ENCODE measurements around the gene CSNK1G3.
"Not testable (repeated sequence)": the region's sequence is repeated elsewhere in the genome, so short reads cannot be mapped to it uniquely, and the experiment has no call there.

Gene CSNK1G3

DNA sequence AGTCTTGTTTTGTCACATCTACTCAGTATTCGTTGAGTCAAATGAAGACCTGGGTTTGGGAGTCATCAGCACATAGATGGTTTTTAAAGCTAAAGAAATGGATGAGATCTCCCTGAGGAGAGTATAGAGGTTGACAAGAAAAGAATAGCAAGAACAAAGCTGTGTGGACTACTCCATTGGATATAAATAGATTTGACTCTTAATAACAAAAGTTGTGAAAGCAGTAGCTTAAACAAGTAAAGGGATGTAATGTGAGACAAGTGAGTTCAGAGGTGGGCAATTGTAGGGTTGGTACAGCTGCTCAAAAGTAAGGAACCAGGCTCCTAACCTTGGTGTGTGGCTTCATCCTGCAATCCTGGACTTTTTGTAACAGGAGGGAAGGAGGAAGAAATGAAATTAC, 49.3 kb downstream of the CSNK1G3 start:
- no peak for DNase-seq

DNA sequence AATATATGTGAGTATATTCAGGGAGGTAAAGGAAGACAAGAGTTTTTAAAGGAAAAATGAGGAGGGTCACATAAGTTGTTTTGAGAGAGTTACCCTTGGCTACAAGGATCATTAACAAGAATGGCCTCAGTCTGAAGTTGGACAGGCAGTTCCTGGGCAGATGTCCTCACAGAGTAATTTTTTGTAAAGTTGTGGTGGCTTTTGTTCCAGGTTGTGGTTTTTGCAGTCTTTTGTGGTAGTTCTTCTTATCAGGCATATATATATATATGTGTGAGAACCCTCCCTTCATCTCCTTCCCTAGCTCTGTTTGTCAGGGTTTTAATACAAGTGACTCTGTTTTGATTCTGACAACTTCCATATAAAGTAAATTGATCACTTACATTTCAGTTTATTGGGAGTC, 60.0 kb downstream of the CSNK1G3 start:
- no peak for DNase-seq

DNA sequence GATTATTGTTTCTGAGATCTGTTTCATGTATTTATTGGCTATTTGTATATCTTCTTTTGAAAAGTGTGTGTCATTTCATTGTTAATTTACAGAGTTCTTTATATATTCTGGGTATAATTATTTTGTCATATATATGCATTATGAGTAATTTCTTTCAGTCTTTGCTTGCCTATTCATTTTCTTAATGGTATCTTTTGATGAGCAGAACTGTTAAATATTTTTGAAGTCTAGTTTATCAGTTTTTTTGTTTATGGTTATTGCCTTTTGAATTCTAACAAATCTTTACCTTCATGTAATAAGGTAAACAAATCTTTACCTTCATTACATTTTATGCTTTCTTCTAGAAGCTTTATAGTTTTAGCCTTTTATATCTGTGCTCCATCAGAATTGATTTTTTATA, 66.4 kb downstream of the CSNK1G3 start:
- DNase-seq: no peak

DNA sequence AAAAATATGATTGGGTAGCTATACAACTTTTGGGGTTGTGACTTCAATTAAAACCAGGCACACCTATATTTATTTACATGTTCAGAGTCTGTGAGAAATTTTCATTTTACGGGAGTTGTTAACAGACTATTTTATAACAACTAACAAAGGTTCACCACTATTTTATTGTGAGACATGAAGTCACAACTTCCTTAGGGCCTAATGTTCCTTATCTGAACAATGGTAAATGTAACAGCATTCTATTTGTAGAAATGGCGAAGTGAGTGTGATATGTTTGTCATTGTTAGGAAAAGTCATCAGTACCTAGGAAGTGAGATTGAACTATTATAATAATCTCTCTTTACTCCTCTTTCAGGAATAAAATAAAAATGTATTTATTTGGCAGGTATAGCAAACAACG, 67.4 kb downstream of the CSNK1G3 start:
- no peak for DNase-seq

DNA sequence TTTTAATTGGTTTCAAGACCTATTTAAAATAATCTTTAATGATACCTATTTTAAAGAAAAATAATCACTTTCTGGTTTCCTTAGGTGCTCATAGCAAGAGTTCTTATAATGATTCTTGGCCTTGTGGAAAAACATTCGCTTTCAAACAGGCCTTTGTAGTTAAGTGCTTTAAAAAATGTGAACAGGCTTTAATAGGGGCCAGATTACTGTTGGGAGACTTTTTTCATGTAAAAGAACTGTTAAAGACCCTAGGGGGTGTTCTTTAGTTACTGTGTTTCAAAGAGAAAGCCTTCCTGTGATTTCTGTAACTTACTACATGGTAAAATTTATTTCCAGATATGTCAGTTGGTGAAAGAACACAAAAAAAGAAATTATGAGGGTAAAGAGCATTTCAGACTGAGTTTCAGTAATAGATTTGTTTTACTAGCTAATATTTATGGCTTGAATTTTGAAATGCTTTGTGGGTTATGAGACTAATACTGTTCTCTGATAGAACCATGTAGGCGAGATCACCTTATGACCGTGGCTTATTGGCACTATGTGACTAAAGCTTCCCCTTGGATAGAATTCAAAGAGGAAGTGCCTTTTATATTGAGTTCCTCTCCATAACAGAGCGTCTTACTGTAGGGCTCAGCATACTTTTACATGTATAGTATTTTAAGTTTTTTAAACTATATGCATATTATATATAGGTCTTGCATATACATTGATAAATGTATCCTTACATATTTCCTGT, 70.7 kb downstream of the CSNK1G3 start:
- DNase-seq: no peak

DNA sequence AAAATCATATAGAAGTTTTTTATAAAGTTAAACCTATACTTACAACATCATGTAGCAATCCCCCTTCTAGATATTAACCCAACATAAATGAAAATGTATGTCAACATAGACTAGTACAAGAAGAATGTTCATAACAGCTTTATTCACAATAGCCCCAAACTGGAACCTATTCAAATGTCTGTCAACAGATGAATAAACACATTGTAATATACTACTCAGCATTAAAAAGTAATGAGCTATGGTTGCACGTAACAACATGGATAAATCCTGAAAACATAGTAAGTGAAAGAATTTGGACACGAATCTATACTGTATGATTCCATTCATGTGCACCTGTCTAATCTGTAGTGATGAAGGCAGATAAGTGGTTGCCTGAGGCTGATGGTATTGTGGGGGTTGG, 73.9 kb downstream of the CSNK1G3 start:
- no peak for DNase-seq

DNA sequence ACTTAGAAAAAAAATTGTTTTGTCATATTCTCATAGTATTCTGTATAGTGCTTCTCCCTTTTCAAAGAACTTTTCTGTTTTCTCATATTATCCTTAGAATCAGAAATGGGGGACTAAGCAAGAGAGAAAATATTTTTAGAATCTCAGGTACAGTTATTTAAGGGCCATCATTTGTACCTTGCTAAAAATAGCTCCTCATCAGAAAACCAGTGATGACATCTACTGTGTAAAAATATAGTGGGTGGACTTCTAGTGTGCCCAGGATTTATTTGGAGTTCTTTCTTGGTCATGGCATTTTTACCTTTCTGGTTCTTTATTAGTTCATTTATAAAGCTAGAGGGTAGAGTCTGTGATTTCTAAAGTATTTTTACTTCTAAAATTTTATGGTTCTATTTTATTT, 82.5 kb downstream of the CSNK1G3 start:
- DNase-seq: no peak

DNA sequence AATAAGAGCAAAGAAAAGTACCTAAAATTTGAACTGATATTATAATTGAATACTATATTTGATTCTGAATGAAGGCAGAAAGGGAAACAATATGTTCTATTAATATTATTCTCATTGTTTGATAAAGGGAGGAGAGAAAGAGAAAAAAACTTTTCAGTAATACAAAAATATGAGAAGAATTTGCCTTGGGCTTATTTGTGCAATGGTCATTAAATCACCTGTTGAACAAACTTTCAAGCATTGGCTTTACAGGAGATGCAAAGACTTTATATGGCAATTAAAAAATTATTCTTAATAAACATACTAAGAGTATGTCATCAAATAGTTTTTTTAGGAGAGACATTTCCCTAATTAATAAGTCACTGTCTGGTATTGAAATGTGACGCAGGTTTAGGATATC, 85.0 kb downstream of the CSNK1G3 start:
- no peak for DNase-seq

DNA sequence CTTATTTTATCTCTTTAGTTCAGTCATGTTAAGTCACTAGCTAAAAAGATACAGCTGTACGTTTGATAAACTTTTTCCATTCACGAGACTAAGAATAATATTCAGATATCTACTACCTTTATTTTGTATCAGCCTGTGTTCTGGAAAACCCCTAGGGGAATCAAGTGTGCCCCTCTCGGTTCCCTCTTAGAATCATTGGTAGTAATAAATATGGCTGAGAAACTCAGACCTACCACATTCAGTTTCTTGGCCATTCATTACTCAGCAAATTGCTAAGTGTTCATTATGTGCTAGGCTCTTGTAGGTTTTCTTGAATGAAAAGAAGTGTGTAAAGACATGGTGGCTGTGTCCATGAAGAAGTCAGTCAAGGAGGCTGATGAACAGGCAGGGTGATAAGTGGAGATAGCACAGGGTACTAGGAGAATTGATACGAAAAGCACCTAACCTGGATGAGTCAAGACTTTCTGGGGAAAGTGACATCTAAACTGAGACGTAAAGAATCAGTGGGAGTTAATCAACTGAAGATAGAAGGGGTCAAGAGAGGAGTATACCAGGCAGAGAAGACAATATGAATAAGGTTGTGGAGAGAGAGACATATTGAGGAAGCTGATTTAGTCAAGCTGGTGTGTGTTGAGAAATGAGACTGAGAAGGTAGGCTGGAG, 86.2 kb downstream of the CSNK1G3 start:
- DNase-seq: no peak

DNA sequence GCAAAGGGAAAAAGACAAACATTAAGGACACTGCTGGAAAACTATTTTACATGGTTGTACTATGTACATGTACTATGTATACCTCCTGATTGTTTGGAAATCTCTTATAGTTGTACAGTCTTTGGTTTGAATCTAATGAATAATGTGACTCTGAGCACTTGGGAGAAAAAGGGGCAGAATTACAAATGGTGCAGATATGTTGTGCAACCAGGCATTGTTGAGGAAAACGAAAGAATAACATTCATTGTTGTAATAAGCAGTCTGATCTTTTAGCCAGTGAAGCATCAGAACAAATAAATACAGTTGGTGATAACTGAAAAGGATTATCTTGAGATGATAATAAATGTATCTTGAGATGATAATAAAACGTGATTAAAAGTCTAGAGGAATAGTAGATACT, 87.2 kb downstream of the CSNK1G3 start:
- DNase-seq: no peak

DNA sequence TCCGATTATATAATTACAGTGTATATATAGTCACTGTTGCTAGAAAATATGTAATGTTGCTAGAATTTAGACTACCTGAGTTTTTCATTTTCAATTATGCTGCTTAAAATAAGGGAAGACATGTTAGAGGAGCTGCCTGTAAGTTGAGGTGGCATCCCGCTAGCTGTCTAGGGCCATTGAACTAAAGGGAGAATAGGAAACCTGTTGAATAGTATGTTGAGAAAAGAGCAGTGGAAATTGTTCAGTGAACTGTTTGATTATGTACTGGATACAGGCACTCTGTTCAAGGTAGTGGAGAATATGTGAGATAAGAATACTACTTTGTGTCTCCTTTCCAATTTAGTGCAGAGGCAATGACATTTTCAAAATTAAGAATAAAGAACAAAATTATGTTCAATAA, 89.6 kb downstream of the CSNK1G3 start:
- DNase-seq: no peak

DNA sequence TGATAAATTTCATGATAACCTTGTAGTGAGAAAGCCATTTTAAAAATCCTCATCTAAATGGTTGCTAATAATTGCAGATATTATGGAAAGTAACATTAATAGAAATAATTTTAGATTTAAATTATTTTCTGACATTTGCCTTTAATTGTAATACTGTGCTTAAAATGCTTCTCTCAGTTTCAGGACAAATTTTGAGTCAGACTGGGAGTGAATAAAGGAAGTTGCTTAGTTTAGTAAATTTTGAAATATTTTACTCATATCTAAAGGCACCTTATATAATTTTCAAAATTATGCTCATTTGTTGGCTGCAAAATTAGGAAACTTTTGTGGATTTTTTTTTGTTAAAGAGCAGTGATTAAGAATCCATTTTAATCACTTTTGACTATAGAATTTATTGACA, 93.8 kb downstream of the CSNK1G3 start:
- DNase-seq: no peak

DNA sequence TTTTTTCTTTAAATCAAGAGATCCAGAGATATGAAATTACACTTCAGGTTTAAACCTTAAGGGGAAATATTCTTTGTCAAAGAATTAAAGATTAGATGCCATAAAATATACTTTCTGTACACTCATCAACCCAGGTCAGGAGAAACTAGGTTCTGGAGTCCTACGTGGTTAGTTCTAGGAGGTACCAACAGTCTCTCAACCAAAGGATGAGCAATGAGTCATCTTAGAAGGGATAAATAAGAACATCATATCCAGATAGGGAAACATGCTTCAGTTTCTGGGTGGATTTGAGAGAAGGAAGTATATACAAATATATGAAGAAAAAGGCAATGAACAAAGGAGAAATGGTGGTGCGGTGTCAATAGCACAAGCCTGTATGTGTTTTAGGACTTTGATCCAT, 98.2 kb downstream of the CSNK1G3 start:
- DNase-seq: no peak

DNA sequence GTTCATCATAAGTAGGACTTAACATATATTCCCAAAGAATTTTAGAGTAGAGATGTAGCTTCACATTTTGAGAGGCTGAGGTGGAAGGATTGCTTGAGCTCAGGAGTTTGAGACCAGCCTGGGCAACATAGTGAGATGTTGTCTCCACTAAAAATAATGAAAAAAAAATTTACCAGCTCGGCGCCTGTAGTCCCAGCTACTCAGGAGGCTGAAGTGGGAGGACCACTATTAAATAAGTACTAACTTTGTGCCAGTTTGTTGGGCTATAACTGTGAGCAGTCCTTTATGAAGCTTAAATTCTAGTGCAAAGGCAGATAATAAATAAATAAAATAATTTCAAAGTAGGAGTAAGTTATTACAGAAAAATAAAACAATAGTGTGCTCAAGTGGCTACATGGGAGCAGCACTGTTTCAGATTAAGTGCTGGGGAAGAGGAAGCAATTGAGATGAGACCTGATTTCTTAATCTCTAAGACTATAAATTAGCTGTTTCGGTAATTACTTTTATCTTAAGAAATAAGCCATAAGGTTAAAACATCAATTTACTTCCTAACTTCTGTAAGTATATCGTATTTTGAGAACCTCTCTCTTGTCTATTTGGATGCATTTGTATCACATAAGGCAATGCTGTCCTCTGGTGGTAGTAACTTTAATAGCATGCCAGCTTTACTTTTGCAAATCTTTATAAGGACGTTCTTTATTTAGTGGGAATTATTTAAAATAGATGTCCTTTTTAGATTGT, 98.9 kb downstream of the CSNK1G3 start:
- DNase-seq: peak in 1 of 2 donors; percentile 77

DNA sequence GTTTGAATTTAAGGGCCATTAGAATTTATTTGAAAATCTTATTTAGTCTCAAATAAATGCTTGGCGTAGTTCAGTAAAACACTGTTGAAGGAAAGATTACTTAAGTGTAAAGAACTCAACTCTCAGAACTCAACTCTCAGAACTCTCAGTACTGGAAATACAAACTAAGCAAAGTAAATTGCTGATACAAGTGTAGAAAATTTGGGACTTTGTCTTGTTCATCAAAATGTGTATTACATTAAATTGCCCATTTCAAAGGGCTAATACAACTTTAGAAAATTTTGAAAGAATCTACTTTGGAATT, 99.4 kb downstream of the CSNK1G3 start:
- DNase-seq: no peak

DNA sequence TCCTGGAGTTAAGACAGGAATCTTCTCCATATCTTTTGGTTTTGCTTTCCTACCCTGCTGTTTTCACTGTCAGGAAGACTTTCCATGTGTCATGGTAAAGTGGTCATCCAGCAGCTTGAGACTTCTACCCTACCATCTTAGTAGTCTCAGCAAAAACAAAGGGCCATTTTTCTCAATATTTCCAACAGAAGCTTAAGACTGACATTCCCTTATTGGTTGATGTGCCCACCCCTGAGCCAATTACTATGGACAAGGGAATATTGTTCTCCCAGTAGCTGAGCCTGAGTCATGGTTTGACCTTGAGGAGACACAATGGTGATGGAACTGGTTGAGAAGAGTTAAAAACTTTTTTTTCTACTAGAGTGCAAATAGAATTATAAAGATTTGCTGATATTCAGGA, 105.6 kb downstream of the CSNK1G3 start:
- DNase-seq: no peak

DNA sequence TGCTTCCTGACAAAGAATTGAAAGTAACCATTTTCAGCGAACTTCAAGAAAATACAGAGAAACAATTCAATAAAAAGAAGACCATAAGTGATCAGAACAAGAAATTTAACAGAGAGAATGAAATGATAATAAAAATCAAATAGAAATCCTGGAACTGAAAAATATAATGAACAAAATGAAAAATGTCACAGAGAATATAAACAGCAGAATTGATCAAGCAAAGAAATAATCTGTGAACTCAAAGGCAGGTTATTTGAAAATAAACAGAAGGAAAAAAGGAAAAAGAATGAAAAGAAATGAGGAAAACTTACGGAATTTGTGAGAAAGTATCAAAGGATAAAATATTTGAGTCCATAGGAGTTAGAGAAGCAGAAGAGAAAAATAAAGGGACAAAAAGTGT, 114.1 kb downstream of the CSNK1G3 start:
- no peak for DNase-seq

DNA sequence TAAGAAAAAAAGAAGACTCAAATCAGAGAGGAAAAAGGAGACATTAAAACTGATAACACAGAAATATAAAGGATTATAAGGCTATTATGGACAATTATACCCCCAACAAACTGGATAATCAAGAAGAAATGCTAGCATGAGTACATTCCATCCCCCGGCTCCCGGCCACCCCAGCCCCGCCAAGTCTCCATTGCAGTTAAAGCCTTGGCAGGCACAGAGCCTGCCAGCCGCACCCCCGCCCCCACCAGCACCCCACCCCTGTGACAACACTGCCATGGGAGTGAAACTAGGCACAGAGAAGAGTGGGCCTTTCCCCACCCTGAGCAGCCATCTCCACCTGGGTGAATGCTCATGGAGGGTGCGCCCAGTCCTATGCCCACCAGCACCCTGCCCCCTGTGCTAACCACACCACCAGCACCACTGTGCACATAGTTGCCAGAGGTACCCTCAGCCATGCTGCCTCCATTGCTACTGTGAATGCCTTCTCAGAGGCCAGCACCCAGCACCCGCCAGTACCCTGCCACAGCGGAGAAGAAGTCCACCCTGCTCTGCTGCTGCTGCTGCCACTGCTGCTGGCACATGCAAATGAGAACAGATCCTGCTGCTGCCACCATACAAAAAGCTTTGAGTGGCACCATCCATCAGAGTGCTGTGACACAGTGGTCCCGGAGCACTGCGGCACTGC, 117.0 kb downstream of the CSNK1G3 start:
- DNase-seq: no peak

DNA sequence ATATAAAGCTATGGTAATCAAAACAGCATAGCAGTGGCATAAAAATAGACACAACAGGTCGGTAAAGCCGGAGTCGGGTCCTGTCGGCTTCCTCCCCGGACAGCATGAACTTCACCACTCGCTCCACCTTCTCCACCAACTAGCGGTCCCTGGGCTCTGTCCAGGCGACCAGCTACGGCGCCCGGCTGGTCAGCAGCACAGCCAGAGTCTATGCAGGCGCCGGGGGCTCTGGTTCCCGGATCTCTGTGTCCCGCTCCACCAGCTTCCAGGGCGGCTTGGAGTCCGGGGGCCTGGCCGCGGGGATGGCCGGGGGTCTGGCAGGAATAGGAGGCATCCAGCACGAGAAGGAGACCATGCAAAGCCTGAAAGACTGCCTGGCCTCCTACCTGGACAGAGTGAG, 124.0 kb downstream of the CSNK1G3 start:
- no peak for DNase-seq

DNA sequence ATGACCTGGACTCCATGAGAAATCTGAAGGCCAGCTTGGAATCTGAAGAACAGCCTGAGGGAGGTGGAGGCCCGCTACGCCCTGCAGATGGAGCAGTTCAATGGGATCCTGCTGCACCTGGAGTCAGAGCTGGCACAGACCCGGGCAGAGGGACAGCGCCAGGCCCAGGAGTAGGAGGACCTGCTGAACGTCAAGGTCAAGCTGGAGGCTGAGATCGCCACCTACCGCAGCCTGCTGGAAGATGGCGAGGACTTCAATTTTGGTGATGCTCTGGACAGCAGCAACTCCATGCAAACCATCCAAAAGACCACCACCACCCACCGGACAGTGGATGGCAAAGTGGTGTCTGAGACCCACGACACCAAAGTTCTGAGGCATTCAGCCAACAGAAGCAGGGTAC, 125.1 kb downstream of the CSNK1G3 start:
- DNase-seq: not testable (repeated sequence)

DNA sequence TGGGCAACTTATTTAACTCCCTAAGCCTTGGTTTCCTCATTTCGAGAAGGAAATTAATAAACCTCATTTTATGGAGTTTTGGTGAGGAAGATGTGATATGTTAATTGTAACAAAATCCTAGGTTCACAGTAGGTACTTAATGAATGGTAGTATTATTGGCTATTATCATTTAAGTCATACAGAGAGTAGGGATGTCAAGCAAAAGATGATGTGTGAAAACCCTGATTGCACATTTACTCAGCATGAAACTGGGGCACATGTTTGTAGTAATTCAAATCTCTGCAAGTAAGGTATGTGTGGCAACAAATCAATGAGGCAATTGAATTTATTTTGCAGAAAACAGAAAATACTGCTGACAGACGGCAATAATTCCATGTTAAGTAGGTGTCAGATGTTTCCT, 127.3 kb downstream of the CSNK1G3 start:
- no peak for DNase-seq

DNA sequence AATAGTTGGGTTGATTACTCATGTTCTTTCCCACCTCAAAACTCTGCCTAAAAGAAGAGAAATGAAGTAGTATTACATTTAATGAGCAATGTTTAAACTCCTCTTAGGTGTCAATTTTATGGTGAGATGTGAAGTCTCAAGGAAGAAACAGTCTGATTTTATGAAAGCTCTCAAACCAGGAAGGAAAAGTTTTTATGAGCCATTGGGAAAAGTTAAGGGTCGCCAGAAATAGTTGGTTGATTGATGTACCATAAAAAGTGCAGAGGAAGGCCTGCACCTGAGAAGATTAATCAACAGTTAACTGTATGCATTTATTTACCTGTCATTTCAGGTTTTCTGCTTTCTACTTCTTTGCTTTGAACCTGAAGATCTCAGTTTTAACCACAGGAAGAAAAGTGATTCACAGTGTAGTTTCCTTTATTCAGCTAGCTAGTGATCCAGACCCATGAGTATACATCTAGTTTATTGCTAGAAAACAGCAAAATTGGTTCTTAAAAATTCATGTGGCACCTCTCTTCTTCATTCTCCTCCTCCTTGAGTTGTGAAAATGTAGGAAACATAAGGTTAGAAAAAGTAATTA, 133.1 kb downstream of the CSNK1G3 start:
- DNase-seq: no peak

DNA sequence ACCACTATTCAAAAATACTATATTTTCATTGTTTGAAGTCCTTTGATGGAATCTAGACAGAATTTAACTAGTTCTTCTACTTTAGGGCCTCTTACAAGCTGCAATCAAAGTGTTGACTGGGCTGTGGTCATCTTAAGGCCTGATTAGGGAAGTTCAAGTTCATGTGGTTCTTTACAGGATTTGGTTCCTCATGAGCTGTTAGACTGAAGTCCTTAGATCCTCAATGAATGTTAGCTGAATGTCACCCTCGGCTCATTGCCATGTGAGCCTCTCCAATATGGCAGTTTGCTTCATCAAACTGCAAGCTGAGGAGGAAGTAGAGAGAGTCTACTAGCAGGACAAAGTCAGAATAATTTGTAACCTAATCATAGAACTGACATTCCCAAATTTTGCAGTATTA, 135.1 kb downstream of the CSNK1G3 start:
- no peak for DNase-seq

All from hippocampal formation (tissue), 2 donors.